HepG2 (cell line): Measurements from ENCODE around the gene TPX2. TPM values are rescaled to one million over a fixed set of nuclear protein-coding genes. Genes with fewer than 3 reads are reported as not detected.

Experiments
- AGO2 ChIP-seq: fragments of 200-400 bp; formaldehyde crosslinking; optimal IDR thresholded peaks from 2 replicates; pipeline ENCODE3; 2017; ENCODE audit warnings: mild to moderate bottlenecking, low read depth, low read length, moderate library complexity
- FOXM1 ChIP-seq: sonication (generic); formaldehyde crosslinking; IDR thresholded peaks from 2 replicates; pipeline ENCODE4 v1.5.0; 2020; ENCODE audit warnings: missing genetic modification reagents
- JDP2 ChIP-seq: sonication (generic); formaldehyde crosslinking; IDR thresholded peaks from 2 replicates; pipeline ENCODE4 v1.8.1; 2022; ENCODE audit warnings: missing genetic modification reagents, borderline replicate concordance
- KDM2A ChIP-seq: sonication (generic); formaldehyde crosslinking; IDR thresholded peaks from 2 replicates; pipeline ENCODE4 v1.4.0; 2020; ENCODE audit warnings: low read depth, missing genetic modification reagents, borderline replicate concordance
- KLF12 ChIP-seq: sonication (generic); formaldehyde crosslinking; IDR thresholded peaks from 2 replicates; pipeline ENCODE4 v1.4.0; 2020; ENCODE audit warnings: missing genetic modification reagents, borderline replicate concordance
- MAFK ChIP-seq, 2 experiments: IDR thresholded peaks in 1 of 2; conservative IDR thresholded peaks in 1 of 2; 2 replicates each; pipeline ENCODE4 v1.6.1; 2011; ENCODE audit warnings: improper control_type of control experiment in 2 of 2, low read length in 2 of 2
- MIER2 ChIP-seq: IDR thresholded peaks from 2 replicates; pipeline ENCODE4 v1.6.1; 2016; ENCODE audit warnings: missing biosample characterization, missing genetic modification reagents
- NFRKB ChIP-seq: fragments of 450-650 bp; IDR thresholded peaks from 2 replicates; pipeline ENCODE4 v1.6.1; 2017
- POLR2A ChIP-seq, 2 experiments: IDR thresholded peaks; 2 replicates each; pipeline ENCODE4 v1.6.1; 2011; ENCODE audit warnings: low read depth in 2 of 2, low read length in 2 of 2, mild to moderate bottlenecking in 1 of 2, moderate library complexity in 1 of 2; ENCODE audit not compliant: insufficient read depth in 1 of 2
- SMAD1 ChIP-seq: sonication (generic); formaldehyde crosslinking; IDR thresholded peaks from 2 replicates; pipeline ENCODE4 v1.4.0; 2020; ENCODE audit warnings: missing genetic modification reagents, low read depth, mild to moderate bottlenecking, borderline replicate concordance
- ZKSCAN1 ChIP-seq: fragments of 150-350 bp; IDR thresholded peaks from 2 replicates; pipeline ENCODE4 v1.6.1; 2014; ENCODE audit warnings: low read length
- ZKSCAN8 ChIP-seq: IDR thresholded peaks from 2 replicates; pipeline ENCODE4 v1.6.1; 2016; ENCODE audit warnings: borderline replicate concordance, missing genetic modification reagents, missing compliant biosample characterization
- ZNF264 ChIP-seq: sonication (generic); formaldehyde crosslinking; IDR thresholded peaks from 2 replicates; pipeline ENCODE4 v1.4.0; 2020; ENCODE audit warnings: missing genetic modification reagents
- ZNF282 ChIP-seq: fragments of 450-650 bp; IDR thresholded peaks from 2 replicates; pipeline ENCODE4 v1.6.1; 2018; ENCODE audit not compliant: partially characterized antibody
- ZNF333 ChIP-seq: sonication (generic); formaldehyde crosslinking; IDR thresholded peaks from 2 replicates; pipeline ENCODE4 v1.4.0; 2020; ENCODE audit warnings: mild to moderate bottlenecking, missing genetic modification reagents, borderline replicate concordance
- ZNF546 ChIP-seq: sonication (generic); formaldehyde crosslinking; conservative IDR thresholded peaks from 2 replicates; pipeline ENCODE4 v1.8.1; 2023; ENCODE audit warnings: mild to moderate bottlenecking, missing genetic modification reagents
- ZNF598 ChIP-seq: sonication (generic); formaldehyde crosslinking; IDR thresholded peaks from 2 replicates; pipeline ENCODE4 v1.5.1; 2020; ENCODE audit warnings: mild to moderate bottlenecking, missing genetic modification reagents, borderline replicate concordance
- ZNF720 ChIP-seq: sonication (generic); formaldehyde crosslinking; IDR thresholded peaks from 2 replicates; pipeline ENCODE4 v1.4.0; 2020; ENCODE audit warnings: missing genetic modification reagents
- polyA plus RNA-seq, 8 experiments: library from polyadenylated mRNA; depleted of rRNA in 3 of 8; stranded (reverse) in 7 of 8; unstranded in 1 of 8; fragments of >200 nt; fragmentation: Illumina TruSeq in 4 of 8; extraction: Trizol in 4 of 8; gene quantifications; 2 replicates each; pipeline versions ENCODE4 v1.2.1 to v1.2.3, GENCODE V29; 2011 to 2016; ENCODE audit warnings: low read depth in 4 of 8, missing spikeins in 1 of 8, mixed read lengths in 1 of 8; ENCODE audit not compliant: insufficient read depth in 1 of 8
- total RNA-seq, 5 experiments: library from RNA; depleted of rRNA; stranded (reverse); fragments of >200 nt; fragmentation: Illumina TruSeq; extraction: Trizol; gene quantifications; 2 replicates each; pipeline ENCODE4 v1.2.3, GENCODE V29; 2016; ENCODE audit warnings: low read depth in 1 of 5
- TF ChIP-seq, protein P1 (sequence below): sonication (generic); formaldehyde crosslinking; conservative IDR thresholded peaks from 2 replicates; pipeline ENCODE4 v1.4.0; 2020; ENCODE audit warnings: missing genetic modification reagents
- TF ChIP-seq, protein P2 (sequence below): sonication (generic); formaldehyde crosslinking; IDR thresholded peaks from 2 replicates; pipeline ENCODE4 v1.4.0; 2020; ENCODE audit warnings: missing genetic modification reagents, borderline replicate concordance
- TF ChIP-seq, protein P3 (sequence below): sonication (generic); formaldehyde crosslinking; conservative IDR thresholded peaks from 2 replicates; pipeline ENCODE4 v1.8.1; 2023; ENCODE audit warnings: missing genetic modification reagents
- TF ChIP-seq, protein P4 (sequence below): sonication (generic); formaldehyde crosslinking; IDR thresholded peaks from 2 replicates; pipeline ENCODE4 v1.8.0; 2022; ENCODE audit warnings: missing genetic modification reagents, low read depth, mild to moderate bottlenecking, borderline replicate concordance

The TPX2 gene
- total and polyA plus RNA-seq, 2 of the 13 experiments (the other 11 are each of a cell fraction or from before 2014, with no cell fraction given): 34.3 to 124 TPM

DNA sequence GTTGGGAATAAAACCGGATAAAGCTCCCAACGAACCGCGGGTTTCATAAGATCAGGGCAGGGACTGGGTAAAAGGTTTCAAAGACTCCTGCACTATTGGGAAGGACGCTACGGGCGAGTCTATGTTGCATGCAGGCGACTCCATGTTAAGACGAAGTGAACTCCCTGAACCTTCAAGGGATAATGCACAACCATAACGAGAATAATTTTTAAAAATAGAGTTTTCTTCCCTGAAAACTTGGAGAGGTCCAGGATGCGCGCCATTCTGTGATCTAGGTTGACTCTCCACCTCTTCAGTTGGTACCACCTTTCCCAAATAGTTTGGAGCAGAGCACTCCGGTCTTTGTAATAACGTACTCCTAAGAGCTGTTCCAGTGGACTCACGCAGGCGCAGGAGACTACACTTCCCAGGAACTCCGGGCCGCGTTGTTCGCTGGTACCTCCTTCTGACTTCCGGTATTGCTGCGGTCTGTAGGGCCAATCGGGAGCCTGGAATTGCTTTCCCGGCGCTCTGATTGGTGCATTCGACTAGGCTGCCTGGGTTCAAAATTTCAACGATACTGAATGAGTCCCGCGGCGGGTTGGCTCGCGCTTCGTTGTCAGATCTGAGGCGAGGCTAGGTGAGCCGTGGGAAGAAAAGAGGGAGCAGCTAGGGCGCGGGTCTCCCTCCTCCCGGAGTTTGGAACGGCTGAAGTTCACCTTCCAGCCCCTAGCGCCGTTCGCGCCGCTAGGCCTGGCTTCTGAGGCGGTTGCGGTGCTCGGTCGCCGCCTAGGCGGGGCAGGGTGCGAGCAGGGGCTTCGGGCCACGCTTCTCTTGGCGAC, at the start of gene TPX2 (continued):
- TF ChIP-seq, protein P1, sequence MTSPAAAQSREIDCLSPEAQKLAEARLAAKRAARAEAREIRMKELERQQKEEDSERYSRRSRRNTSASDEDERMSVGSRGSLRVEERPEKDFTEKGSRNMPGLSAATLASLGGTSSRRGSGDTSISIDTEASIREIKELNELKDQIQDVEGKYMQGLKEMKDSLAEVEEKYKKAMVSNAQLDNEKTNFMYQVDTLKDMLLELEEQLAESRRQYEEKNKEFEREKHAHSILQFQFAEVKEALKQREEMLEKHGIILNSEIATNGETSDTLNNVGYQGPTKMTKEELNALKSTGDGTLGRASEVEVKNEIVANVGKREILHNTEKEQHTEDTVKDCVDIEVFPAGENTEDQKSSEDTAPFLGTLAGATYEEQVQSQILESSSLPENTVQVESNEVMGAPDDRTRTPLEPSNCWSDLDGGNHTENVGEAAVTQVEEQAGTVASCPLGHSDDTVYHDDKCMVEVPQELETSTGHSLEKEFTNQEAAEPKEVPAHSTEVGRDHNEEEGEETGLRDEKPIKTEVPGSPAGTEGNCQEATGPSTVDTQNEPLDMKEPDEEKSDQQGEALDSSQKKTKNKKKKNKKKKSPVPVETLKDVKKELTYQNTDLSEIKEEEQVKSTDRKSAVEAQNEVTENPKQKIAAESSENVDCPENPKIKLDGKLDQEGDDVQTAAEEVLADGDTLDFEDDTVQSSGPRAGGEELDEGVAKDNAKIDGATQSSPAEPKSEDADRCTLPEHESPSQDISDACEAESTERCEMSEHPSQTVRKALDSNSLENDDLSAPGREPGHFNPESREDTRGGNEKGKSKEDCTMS: no peak
- no peak for TF ChIP-seq MAFK (conservative IDR thresholded peaks at IDR 0.05 in 1 of 2, IDR thresholded peaks at IDR 0.05 in 1 of 2; ENCODE audit: low read length in 2 of 2)
- TF ChIP-seq, protein P2, sequence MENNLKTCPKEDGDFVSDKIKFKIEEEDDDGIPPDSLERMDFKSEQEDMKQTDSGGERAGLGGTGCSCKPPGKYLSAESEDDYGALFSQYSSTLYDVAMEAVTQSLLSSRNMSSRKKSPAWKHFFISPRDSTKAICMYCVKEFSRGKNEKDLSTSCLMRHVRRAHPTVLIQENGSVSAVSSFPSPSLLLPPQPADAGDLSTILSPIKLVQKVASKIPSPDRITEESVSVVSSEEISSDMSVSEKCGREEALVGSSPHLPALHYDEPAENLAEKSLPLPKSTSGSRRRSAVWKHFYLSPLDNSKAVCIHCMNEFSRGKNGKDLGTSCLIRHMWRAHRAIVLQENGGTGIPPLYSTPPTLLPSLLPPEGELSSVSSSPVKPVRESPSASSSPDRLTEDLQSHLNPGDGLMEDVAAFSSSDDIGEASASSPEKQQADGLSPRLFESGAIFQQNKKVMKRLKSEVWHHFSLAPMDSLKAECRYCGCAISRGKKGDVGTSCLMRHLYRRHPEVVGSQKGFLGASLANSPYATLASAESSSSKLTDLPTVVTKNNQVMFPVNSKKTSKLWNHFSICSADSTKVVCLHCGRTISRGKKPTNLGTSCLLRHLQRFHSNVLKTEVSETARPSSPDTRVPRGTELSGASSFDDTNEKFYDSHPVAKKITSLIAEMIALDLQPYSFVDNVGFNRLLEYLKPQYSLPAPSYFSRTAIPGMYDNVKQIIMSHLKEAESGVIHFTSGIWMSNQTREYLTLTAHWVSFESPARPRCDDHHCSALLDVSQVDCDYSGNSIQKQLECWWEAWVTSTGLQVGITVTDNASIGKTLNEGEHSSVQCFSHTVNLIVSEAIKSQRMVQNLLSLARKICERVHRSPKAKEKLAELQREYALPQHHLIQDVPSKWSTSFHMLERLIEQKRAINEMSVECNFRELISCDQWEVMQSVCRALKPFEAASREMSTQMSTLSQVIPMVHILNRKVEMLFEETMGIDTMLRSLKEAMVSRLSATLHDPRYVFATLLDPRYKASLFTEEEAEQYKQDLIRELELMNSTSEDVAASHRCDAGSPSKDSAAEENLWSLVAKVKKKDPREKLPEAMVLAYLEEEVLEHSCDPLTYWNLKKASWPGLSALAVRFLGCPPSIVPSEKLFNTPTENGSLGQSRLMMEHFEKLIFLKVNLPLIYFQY (CRISPR knock-in tag): peak; percentile 80
- TF ChIP-seq SMAD1: peak; percentile 90; the same call in 1 of the 2 replicates
- peak; percentile 87 to 95 for TF ChIP-seq POLR2A (IDR thresholded peaks at IDR 0.05; ENCODE audit: insufficient read depth in 1 of 2, low read depth in 2 of 2, low read length in 2 of 2)
- peak; percentile 99 for TF ChIP-seq FOXM1 (CRISPR knock-in tag)
- peak; percentile 62; the same call in 1 of the 2 replicates for TF ChIP-seq ZKSCAN8 (CRISPR knock-in tag)
- peak; percentile 93; the same call in 1 of the 2 replicates for TF ChIP-seq JDP2 (CRISPR knock-in tag)
- no peak for TF ChIP-seq ZNF282
- TF ChIP-seq, protein P3, sequence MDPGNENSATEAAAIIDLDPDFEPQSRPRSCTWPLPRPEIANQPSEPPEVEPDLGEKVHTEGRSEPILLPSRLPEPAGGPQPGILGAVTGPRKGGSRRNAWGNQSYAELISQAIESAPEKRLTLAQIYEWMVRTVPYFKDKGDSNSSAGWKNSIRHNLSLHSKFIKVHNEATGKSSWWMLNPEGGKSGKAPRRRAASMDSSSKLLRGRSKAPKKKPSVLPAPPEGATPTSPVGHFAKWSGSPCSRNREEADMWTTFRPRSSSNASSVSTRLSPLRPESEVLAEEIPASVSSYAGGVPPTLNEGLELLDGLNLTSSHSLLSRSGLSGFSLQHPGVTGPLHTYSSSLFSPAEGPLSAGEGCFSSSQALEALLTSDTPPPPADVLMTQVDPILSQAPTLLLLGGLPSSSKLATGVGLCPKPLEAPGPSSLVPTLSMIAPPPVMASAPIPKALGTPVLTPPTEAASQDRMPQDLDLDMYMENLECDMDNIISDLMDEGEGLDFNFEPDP (CRISPR knock-in tag): no peak
- peak; percentile 98 for TF ChIP-seq ZNF333 (CRISPR knock-in tag)
- no peak; the same call in 1 of the 2 replicates for TF ChIP-seq MIER2
- peak; percentile 88; the same call in 1 of the 2 replicates for TF ChIP-seq KLF12 (CRISPR knock-in tag)
- peak; percentile 43 for TF ChIP-seq ZNF264 (CRISPR knock-in tag)
- peak; percentile 88; the same call in 1 of the 2 replicates for TF ChIP-seq KDM2A (CRISPR knock-in tag)
- TF ChIP-seq, protein P4, sequence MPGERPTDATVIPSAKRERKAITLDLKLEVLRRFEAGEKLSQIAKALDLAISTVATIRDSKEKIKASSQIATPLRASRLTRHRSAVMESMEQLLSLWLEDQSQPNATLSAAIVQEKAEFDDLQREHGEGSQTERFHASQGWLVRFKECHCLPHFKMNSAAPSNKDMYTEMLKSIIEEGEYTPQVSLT (CRISPR knock-in tag): no peak
- peak; percentile 64 for TF ChIP-seq AGO2
- TF ChIP-seq ZNF598 (CRISPR knock-in tag): peak; percentile 99
- TF ChIP-seq ZNF546 (CRISPR knock-in tag): peak; percentile 58; the same call in 1 of the 2 replicates
- no peak for TF ChIP-seq NFRKB
- no peak for TF ChIP-seq ZNF720 (CRISPR knock-in tag)
- no peak; the same call in none of the 2 replicates for TF ChIP-seq ZKSCAN1
